Stimulated activated CD4-positive, alpha-beta T cell treated with anti-CD3 and anti-CD28 coated beads, Interleukin-2, amount 100 ng/mL, for 4 hours (primary cell): ENCODE measurements around the gene POLG2.
"Not testable (repeated sequence)": the region's sequence is repeated elsewhere in the genome, so short reads cannot be mapped to it uniquely, and the experiment has no call there.

Experiments used
- DNase-seq: peaks from one replicate; pipeline ENCODE4 v3.0.0-alpha.2; 2020; ENCODE audit warnings: low read depth

POLG2 gene

GRCh38 chr17:64439956-64440355 is 56.9 kb downstream of the POLG2 start:
- DNase-seq: no peak

DNA sequence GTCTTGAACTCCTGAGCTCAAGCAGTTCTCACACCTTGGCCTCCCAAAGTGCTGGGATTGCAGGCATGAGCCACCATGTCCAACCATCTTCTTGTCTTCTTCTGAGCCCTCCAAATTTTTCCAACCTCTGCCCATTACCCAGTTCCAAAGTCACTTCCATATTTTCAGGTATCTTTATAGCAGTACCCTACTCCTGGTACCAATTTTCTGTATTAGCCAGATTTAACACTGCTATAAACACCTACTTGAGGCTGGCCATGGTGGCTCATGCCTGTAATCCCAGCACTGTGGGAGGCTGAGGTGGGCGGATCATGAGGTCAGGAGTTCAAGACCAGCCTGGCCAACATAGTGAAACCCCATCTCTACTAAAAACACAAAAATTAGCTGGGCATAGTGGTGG is 57.3 kb downstream of the POLG2 start:
- DNase-seq: not testable (repeated sequence)

DNA sequence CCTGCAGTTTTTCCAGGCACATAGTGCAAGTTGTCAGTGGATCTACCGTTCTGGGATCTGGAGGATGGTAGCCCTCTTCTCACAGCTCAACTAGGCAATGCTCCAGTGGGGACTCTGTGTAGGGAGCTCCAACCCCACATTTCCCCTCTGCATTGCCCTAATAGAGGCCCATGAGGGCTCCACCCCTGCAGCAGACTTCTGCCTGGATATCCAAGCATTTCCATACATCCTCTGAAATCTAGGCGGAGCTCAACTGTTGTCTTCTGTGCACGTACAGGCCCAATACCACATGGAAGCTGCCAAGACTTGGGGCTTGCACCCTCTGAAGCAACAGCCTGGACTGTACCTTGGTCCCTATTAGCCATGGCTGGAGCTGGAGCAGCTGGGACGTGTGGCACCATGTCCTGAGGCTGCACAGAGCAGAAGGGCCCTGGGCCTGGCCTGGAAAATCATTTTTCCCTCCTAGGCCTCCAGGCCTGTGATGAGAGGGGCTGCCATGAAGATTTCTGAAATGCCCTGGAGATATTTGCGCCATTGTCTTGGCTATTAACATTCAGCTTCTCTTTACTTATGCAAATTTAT is 58.8 kb downstream of the POLG2 start:
- DNase-seq: no peak

DNA sequence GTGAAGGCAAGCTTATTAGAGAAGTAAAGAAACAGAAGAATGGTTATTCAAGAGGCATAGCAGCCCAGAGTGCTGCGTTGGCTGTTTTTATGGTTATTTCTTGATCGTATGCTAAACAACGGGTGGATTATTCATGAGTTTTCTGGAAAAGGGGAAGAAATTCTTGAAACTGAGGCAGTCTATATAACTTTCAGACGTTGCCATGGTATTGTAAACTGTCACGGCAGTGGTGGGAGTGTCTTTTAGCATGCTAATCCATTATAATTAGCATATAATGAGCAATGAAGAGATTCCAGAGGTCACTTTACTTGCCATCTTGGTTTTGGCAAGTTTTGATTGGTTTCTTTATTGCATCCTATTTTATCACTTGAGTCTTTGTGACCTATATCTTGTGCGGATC is 65.3 kb downstream of the POLG2 start:
- DNase-seq: no peak

DNA sequence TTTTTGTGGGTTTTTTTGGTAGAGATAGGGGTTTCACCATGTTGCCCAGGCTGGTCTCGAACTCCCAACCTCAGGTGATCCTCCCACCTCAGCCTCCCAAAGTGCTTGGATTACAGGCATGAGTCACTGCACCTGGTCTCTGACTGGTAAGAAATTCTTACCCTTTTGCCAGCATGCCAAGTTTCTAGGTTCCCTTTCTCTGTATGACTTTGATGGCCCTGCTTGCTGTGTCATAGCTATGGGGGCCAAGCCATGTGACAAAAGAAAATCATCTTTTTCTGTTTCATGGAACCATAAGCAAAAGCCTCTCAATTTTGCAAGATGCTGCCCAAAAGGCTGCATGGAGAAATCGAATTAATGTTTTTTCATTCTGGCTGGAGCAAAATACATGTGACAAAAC is 66.8 kb downstream of the POLG2 start:
- not testable (repeated sequence) for DNase-seq

GRCh38 chr17:64428406-64428805 is 68.4 kb downstream of the POLG2 start:
- DNase-seq: no peak
